Hepatocyte (in vitro differentiated cells): ENCODE measurements around the gene GNG13. TPM values are rescaled to one million over a fixed set of nuclear protein-coding genes. Genes with fewer than 3 reads are reported as not detected.

Source experiments
- DNase-seq: peaks from one replicate; pipeline ENCODE4 v3.0.0-alpha.2; 2016; ENCODE audit warnings: low spot score
- H2AFZ ChIP-seq: fragments of 200-600 bp; sonication (generic); 2 replicates; pipeline ENCODE4 v1.6.0; 2016; ENCODE audit warnings: antibody characterized with exemption, mild to moderate bottlenecking
- H3K27ac ChIP-seq: fragments of 200-600 bp; sonication (generic); 2 replicates; pipeline ENCODE4 v1.5.1; 2016; ENCODE audit warnings: mild to moderate bottlenecking
- H3K27me3 ChIP-seq: fragments of 200-600 bp; sonication (generic); 2 replicates; pipeline ENCODE4 v1.6.1; 2016
- H3K36me3 ChIP-seq: fragments of 200-600 bp; sonication (generic); replicated peaks from 2 replicates; pipeline ENCODE4 v1.5.1; 2016; ENCODE audit warnings: low read depth; ENCODE audit not compliant: insufficient read depth
- H3K4me1 ChIP-seq: fragments of 200-600 bp; sonication (generic); 2 replicates; pipeline ENCODE4 v1.5.1; 2016; ENCODE audit warnings: mild to moderate bottlenecking, moderate library complexity; ENCODE audit not compliant: insufficient read depth
- H3K4me2 ChIP-seq: fragments of 200-600 bp; sonication (generic); 2 replicates; pipeline ENCODE4 v1.6.0; 2016
- H3K4me3 ChIP-seq: fragments of 200-600 bp; sonication (generic); 2 replicates; pipeline ENCODE4 v1.5.1; 2016; ENCODE audit warnings: mild to moderate bottlenecking
- H3K79me2 ChIP-seq: fragments of 200-600 bp; sonication (generic); 2 replicates; pipeline ENCODE4 v1.6.0; 2017; ENCODE audit warnings: mild to moderate bottlenecking
- H3K9me2 ChIP-seq: fragments of 200-600 bp; sonication (generic); replicated peaks from 2 replicates; pipeline ENCODE4 v1.6.0; 2017; ENCODE audit warnings: mild to moderate bottlenecking; ENCODE audit not compliant: insufficient read depth
- H3K9me3 ChIP-seq: fragments of 200-600 bp; sonication (generic); 2 replicates; pipeline ENCODE4 v1.5.1; 2016; ENCODE audit warnings: low read depth, mild to moderate bottlenecking
- H4K20me1 ChIP-seq: fragments of 200-600 bp; sonication (generic); 2 replicates; pipeline ENCODE4 v1.6.0; 2016; ENCODE audit warnings: mild to moderate bottlenecking; ENCODE audit not compliant: insufficient read depth, poor library complexity, severe bottlenecking
- CTCF ChIP-seq: fragments of 200-600 bp; sonication (generic); IDR thresholded peaks from 2 replicates; pipeline ENCODE4 v1.5.1; 2016; ENCODE audit warnings: antibody characterized with exemption, mild to moderate bottlenecking; ENCODE audit not compliant: poor library complexity
- EZH2 ChIP-seq: fragments of 200-600 bp; sonication (generic); IDR thresholded peaks from 2 replicates; pipeline ENCODE4 v1.6.1; 2016; ENCODE audit warnings: antibody characterized with exemption, mild to moderate bottlenecking, borderline replicate concordance
- EZH2phosphoT487 ChIP-seq: fragments of 200-600 bp; sonication (generic); IDR thresholded peaks from one replicate; pipeline ENCODE4 v1.6.1; 2018; ENCODE audit warnings: antibody characterized with exemption, mild to moderate bottlenecking, low read depth, moderate library complexity; ENCODE audit not compliant: unreplicated experiment, severe bottlenecking
- WGBS: methylation state at CpG from one replicate; pipeline ENCODE4 v1.1.6; 2016; ENCODE audit warnings: low lambda C conversion rate; ENCODE audit errors: missing lambda C conversion rate; 5-methylcytosine and 5-hydroxymethylcytosine counted together
- polyA plus RNA-seq: library from polyadenylated mRNA; unstranded; fragments of >200 nt; fragmentation: Nextera tagmentation; extraction: Ambion mirVana; gene quantifications from 2 replicates; pipeline ENCODE4 v1.2.1, GENCODE V29; 2016
- total RNA-seq: library from RNA; depleted of rRNA; stranded (reverse); fragments of >200 nt; gene quantifications from 2 replicates; pipeline ENCODE4 v1.2.3, GENCODE V29; 2014

Gene GNG13
- total and polyA plus RNA-seq, 2 experiments from 2014 or later: not detected

- Histone ChIP-seq H3K27ac (no peak overlapping the region), H3K9me3 (no peaks in the 10 kb centered on the region), H3K79me2 (peaks cover 19% of the 10 kb centered on the region), H3K4me1 (peaks cover 7% of the 10 kb centered on the region), H3K4me3 (peak overlapping the region; percentile 59), H4K20me1 (peaks cover 5% of the 10 kb centered on the region), H3K36me3 (no peaks in the 10 kb centered on the region), H2AFZ (no peak overlapping the region), H3K4me2 (peak overlapping the region; percentile 91), H3K9me2 (no peaks in the 10 kb centered on the region), H3K27me3 (no peaks in the 10 kb centered on the region)
- 79% methylated on average over 30 of the region's 33 CpGs for WGBS
- DNase-seq: no peak
- TF ChIP-seq EZH2 (no peak), CTCF (no peak), EZH2phosphoT487 (no peak)
These were observed 11.2 kb downstream of the GNG13 start for GRCh38 chr16:789191-789850.

- WGBS: 1% methylated on average over 34 of the region's 97 CpGs
- H3K9me2 ChIP-seq: no peaks in the 10 kb centered on the region
- peak within 1 kb of the TSS; percentile 98 for H3K4me3 ChIP-seq
- no peaks in the 10 kb centered on the region for H3K36me3 ChIP-seq
- H3K79me2 ChIP-seq: peaks cover 19% of the 10 kb centered on the region
- no peaks in the 10 kb centered on the region for H3K27me3 ChIP-seq
- no peak for TF ChIP-seq CTCF
- TF ChIP-seq EZH2phosphoT487: no peak
- no peak for TF ChIP-seq EZH2
- H3K27ac ChIP-seq: peak within 1 kb of the TSS; percentile 65
- peak within 1 kb of the TSS; percentile 98 for H3K4me2 ChIP-seq
- peaks cover 7% of the 10 kb centered on the region for H3K4me1 ChIP-seq
- peak within 1 kb of the TSS; percentile 55 for H2AFZ ChIP-seq
- DNase-seq: peak; percentile 98
- H3K9me3 ChIP-seq: no peaks in the 10 kb centered on the region
- peaks cover 5% of the 10 kb centered on the region for H4K20me1 ChIP-seq
These were observed 12.0 kb downstream of the GNG13 start, which contains the start of gene CHTF18 for GRCh38 chr16:788399-789126. TSS of gene CHTF18 (plus strand) at chr16:788620. CDS start at chr16:788685, 65 bp downstream.

GRCh38 chr16:787978-788398 is 12.5 kb downstream of the GNG13 start, which contains the start of gene RPUSD1:
TSS of gene RPUSD1 (minus strand) at chr16:788381. CDS start at chr16:787737, 644 bp downstream.
- H3K27ac ChIP-seq: peak within 1 kb of the TSS; percentile 65
- peak within 1 kb of the TSS; percentile 98 for H3K4me3 ChIP-seq
- WGBS: 0% methylated on average over 7 of the region's 45 CpGs
- peaks cover 19% of the 10 kb centered on the region for H3K79me2 ChIP-seq
- peaks cover 7% of the 10 kb centered on the region for H3K4me1 ChIP-seq
- peak within 1 kb of the TSS; percentile 55 for H2AFZ ChIP-seq
- no peak for DNase-seq
- peak within 1 kb of the TSS; percentile 98 for H3K4me2 ChIP-seq
- no peaks in the 10 kb centered on the region for H3K9me3 ChIP-seq
- no peaks in the 10 kb centered on the region for H3K36me3 ChIP-seq
- H4K20me1 ChIP-seq: peaks cover 5% of the 10 kb centered on the region
- no peaks in the 10 kb centered on the region for H3K27me3 ChIP-seq
- H3K9me2 ChIP-seq: no peaks in the 10 kb centered on the region
- TF ChIP-seq EZH2phosphoT487 (no peak), EZH2 (no peak), CTCF (no peak)
